ENCODE results near the gene RBMS3.

RBMS3 gene

DNA sequence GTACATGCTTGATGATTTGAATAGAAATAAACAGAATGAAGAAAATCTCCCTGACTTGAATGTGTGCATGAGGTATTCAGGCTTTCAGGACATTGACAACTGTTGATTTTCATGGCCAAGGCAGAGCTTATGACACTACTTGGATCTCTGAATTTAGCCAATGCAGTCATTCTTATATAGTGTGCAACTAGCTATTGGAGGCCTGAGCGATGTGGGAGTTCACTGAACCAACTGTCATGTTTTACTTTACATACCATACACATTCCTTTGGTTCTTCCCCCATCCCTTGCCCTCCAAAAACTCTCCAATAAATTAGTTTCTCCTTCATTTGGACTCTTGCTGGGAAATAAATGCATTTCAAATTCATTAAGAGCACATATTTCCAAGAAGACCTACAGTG lies 460.4 kb downstream of the RBMS3 start:
- no peak for DNase-seq (ENCODE audit: low spot score)

DNA sequence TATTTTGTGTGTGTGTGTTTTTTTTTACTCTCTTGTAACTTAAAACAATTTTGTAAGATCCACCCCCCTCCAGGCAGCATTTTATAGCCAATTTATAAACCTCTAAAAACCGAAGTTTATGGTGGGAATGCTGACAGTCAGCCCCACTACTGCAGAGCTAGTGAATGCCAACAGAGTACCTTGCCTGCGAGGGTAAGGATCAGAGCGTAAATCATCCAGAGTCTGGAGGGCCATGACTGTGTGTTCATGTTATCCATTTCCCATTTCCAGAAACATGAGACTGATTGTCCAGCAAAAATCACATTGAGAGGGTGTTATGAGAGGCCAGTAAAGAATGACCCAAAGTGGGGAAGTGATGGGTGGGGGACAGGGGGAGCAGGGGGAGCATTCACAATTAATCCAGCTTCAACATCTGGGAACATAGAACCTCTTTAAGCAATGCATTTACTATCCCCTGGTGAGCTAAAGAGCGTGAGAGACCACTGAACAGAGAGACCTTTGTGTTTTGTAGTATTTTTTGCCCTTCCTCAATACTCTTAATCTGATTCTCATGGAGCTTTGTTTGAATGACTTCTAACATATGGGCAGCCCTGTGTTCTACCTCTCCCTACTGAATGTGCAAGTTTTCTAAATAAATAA lies 464.5 kb downstream of the RBMS3 start:
- DNase-seq (ENCODE audit: low spot score): no peak

DNA sequence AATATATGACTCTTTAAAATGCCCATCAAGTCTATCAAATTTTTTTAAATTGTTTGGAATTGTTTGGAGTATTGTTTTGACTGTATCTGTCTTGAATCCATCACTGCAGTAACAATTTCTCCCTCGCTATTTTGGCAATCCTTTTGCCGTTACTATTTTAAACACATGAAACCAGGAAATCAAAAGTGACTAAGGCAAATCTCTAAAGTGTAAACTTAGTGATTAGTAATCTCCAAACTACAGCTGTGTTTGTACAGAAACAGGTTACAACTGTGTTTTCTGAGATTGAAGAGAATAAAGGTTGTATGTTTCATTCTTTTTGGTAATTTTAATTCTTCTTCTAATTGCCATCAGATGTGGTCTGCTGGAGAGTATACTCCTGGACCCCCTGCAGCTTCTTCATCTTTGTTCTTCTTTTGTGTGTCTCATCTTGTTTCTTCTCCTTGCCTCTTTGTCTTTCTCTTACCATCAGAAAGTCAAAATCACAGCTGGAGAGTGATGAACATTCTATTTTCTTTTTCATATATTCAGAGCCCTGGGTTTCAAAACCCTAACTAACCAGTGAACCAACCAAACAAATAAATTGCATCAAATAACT lies 465.4 kb downstream of the RBMS3 start:
- DNase-seq (ENCODE audit: low spot score): no peak

DNA sequence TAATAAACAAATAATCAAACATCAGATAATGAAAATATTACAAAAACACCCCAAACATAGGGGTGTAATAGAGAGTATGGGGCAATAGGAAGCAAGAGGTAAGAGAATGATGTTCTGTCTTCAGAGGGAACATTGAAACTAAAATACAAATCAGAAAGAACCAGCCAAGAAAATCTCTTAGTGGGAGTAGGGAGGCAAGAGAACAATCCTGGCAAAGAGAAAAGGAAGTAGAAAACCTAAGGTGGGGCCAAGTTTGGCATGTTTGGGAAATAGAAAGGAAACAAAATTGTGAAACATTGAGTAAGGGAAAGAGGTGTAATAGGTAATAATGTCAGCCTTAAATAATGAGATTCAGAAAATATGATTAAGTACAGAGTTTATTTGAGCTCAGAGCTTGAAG lies 467.1 kb downstream of the RBMS3 start:
- DNase-seq (ENCODE audit: low spot score): no peak

DNA sequence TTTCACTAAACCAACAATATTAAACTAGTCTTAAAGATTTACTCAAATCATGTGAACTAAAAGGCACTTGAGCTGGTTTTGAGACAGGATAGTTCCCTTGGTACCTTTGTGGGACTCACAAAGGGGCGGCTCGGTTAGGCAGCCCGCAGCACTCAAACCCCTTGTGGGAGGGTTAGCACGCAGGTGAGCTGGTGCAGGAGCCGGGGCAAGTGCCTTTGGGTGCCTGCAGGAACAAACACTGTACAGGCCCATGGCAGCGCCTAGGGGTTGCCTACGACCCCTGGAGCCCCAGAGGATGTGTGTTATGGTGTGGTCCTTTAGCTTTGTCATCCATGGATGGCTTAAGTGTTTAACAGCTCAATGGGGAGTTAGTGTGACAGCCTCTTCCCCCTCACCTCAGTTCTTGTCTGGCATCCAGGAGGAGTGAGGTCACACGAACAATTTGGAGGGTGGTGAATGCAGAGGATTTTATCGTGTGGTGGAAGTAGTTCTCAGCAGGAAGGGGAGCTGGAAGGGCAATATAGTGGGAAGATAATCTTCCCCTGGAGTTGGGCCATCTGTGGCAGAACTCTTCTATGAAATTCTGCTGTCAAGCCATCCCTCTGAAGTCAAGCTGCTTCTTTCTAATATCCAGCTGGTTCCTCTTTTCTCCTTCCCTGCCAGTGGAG lies 470.9 kb downstream of the RBMS3 start:
- DNase-seq (ENCODE audit: low spot score): no peak

DNA sequence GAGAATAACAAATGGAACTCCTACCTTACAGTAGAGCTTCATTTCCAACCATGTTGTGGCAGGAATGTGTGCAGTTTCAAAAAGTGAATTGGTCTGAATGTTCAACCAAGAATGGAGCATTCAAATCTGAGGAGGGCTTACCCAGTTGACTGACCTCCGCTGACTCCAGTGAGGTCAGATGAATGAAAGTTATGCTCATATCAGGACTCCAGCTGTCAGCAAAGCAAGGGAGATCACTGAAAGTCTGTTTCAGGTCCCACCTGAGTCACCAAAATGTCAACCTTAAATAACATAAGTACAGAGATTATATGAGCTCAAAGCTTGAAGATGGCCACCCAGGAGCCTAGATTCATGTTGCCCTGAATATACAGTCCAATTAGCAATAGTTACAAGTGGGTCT lies 473.5 kb downstream of the RBMS3 start:
- DNase-seq (ENCODE audit: low spot score): no peak

DNA sequence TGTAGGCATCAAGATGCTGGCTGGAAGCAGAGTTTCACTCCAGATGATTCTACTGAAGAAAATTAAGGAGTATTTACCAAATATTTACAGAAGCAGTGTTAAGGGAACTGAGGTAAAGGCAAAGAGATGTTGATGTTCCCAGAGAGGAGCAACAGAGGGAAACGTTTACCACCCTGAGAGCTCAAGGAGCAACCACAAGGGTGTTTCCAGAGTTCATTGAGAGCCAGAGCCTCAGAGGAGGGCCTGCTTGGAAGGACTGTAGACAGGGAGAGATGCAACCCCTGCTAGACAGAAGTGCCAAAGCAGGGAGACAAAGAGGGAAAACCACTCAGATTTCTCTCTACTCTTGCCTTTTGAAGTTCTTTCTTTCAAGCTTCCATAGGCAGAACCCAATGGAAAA lies 474.5 kb downstream of the RBMS3 start:
- no peak for DNase-seq (ENCODE audit: low spot score)

DNA sequence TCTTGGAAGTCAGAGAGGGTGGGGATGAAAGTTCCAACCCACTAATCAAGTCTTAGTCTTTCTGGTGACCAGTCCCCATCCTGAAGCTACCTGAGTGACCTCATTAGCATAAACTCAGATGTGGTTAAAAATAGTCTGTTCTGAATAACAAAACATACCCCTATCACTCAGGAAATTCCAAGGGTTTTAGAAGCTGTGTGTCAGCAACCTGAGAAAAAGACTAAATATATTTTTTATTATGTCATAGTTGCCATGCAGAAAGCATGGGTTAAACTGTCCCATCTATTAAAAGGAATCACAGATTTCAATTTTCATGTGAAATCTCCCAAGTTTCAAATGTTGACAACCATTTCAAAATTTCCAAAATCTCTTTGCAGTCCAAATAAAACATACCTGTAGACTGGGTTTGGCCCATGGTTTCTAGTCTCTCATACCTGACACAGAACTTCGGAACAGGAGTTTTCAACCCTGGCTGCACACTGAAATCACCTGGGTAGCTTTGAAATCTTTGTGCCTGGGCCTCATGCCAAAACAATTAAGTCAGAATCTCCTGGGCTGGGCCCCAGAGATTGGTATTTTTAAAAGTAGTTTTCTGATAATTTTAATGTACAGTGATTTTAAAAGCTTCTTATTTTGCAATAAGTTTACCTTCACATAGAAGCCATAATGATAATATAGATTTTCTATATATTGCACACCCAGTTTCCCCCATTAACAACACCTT lies 476.3 kb downstream of the RBMS3 start:
- DNase-seq (ENCODE audit: low spot score): no peak

DNA sequence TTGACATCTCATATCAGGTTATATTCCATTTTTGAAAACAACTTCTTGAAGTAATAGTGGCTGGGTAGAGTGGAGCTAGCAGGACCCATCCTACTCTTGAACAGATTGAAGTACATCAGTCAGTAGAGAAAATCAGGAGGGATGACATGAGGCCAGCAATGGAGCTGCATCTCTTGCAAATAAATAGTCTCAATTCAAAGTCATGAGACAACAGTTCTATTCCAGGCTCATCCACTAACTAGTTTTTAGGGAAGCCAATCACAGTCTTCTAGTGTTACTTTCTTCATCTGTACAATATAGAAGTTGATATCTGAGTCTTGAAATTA lies 477.2 kb downstream of the RBMS3 start:
- DNase-seq (ENCODE audit: low spot score): no peak

DNA sequence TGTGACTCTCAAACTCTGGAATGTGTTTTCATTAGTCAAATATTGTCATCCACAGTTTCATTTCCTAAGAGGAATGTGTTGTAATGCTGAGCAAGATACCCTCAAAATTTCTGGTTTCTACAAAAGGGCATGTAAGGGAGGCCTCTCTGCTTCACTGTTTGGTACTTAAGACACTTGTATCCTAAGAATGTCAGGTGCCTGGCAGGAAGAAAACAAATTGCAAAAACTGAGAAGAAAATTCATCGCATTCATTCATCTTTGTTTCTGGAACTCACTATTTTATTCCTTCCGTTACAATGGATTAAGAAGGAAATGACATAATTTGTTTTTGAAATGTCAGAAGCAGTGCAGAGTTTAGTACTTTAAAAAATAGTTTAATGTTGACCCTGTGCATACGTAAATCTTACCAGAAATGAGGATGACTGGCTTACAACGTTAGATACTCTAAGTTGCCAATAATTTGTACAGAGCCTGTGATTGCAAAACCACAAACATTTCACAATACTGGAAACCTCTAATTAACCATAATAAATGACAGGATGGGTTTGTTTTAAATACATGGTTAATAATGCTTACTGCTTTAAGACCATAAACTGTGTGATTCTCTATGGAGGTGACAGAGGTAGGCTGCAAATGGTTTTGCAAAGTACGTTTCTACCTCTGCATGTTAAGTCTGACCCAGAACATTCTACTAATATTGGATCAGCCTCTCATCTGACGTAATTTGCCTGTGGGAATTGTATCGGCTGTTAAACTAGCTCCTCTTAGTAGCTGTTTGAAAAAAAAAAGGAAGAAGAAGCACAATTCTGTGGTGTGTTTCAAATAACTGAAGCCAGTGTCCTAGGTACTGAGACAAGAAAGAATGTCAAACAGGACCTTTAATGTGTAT lies 477.8 kb downstream of the RBMS3 start:
- no peak for DNase-seq (ENCODE audit: low spot score)

DNA sequence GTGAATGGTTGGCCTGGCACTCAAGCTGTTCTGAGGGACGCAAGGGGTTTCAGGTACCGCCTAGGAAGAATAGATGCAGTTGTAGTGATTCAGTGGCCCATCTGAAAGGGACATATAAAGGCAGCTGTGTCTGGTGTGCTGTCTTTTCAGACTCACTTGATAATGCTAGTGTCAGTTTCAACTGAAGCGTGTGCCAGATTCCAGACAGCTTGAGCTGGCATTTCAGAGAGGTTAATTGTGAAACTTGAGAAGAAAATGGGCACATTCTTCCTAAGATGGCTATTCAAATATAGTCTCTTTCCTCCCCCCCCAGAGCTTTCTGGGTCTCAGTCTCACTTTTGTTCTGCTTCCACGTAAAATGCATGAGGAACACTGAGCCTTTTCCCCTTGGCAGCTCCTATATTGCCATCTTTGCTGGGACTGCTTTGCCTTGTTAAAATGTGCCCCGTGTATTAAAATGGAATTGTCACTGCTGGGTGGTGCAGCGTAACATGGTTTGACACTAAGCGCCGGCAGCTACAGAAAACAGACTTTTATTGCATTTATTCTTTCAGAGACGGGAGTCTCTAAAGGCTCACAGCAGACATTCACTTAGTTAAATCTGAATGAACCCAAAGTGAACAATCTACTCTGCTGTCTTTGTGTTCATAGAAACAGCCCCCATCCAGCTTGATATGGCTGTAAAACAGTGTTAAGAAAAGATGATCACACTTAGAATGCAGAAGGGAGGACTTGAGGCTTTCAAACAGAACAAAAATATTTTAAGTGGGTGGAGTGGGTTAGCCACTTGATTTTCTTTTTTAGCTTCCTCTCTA lies 478.7 kb downstream of the RBMS3 start:
- DNase-seq (ENCODE audit: low spot score): peak; percentile 19

DNA sequence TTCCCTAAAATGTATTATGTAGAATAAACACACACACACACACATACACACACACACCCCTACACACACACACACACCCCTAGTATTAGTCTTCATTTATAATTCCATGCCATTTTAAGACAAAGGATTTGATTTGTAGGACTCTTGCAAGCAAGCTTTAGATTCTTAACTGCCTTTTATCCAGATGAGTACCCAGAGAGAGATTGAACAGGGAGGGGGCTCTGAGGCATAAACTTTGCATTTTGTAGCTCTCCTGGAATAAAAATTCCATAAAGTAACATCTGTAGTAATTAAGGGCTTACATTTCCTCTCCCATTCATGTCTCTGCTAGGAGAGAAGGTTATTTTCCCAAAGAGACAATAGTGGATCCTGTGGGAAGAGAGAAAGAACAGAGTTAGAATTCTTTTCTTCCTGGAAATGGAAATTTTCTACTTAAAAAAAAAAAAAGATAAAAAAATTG lies 479.4 kb downstream of the RBMS3 start:
- DNase-seq (ENCODE audit: low spot score): no peak

DNA sequence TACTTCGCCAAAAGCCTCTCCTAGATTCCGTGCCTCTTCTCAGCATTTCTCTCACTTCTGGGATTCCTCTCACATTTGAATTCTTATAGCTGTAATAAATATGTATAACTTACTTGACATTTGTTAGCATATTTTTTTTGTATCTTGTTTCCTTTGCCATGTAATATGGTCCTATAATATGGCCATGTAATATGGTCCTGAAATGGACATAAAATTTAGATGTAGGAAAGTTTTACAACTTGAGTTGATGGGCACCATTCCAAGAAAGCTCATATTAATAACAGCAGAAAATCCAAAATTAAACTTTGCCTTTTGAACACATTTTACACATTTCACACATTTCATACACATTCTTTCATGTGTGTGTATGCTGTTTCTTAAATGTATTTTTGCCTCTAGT lies 480.6 kb downstream of the RBMS3 start:
- DNase-seq (ENCODE audit: low spot score): no peak

DNA sequence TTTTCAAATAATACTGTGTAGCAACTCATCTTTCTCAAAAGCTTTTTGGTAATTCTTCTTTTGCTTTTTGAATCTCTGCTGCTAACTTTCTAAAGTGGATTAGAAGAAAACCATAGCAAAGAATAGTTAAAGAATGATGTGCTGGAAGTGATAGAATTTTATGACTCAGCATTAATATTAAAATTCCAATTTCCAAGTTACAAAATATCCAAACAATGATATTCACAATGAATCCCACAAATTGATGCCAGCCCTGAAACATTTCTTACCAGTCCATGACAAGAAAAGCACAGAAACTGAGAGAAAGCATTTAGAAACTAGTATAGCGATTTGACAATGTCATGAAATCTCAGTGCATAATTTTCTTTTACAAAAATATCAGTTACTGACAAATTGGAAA lies 482.2 kb downstream of the RBMS3 start:
- no peak for DNase-seq (ENCODE audit: low spot score)

DNA sequence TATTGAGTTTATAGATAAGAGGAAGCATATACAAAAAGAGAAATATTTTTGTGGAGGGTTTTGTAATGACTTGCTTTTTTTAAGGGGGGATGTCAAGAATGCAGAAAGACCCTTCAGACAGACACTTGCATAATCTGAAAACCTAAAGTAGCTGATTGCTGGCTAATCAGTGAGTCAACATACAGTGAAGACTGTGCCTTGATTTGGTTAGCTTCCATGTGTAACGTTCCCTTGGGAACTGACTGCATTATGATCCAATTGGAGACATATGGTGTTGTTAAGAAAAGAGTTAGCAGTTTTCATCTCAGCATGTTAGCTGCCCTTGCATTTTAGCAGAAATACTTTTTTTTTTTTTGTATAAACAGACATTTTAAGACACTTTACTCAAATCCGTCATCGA lies 483.2 kb downstream of the RBMS3 start:
- DNase-seq (ENCODE audit: low spot score): no peak

DNA sequence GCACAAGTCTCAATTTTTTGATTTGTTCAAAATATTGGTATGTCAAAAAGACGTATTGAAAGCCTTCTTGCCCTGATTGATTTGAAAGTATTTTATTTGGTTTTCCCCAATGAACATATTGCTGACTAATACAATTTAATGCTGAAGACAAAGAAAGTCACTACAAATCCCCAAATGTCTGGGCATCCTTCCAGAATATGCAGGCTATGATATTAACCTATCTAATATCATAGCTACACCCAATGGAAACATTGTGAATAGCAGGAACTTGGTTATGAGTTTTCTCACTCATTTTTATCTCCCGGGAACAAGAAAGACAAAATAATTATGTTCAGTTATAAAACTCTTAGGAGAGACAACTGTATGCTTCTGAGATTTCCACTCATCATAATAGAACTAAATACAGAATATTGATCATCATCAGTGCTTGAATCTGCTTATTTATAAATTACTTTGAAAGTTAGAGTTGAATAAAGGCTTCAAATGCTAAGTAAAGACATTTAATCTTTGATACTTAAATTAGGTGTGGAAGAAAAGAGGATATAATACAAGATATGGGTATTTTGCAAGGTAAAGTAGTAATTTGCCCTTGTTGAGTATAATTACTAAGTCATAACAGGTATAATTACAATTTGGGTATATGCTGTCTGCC lies 483.9 kb downstream of the RBMS3 start:
- DNase-seq (ENCODE audit: low spot score): peak; percentile 54

DNA sequence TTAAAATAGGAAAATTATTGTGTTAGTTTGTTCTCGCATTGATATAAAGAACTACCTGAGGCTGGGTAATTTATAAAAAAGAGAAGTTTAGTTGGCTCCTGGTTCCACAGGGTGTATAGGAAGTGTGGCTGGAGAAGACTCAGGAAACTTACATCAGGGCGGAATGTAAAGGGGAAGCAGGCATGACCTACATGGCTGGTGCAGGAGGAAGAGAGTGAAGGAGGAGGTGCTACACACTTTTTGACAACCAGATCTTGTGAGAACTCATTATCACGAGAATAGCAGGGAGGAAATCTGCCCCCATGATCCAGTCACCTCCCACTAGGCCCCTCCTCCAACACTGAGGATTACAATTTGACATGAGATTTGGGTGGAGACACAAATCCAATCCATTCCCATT lies 490.7 kb downstream of the RBMS3 start:
- no peak for DNase-seq (ENCODE audit: low spot score)

DNA sequence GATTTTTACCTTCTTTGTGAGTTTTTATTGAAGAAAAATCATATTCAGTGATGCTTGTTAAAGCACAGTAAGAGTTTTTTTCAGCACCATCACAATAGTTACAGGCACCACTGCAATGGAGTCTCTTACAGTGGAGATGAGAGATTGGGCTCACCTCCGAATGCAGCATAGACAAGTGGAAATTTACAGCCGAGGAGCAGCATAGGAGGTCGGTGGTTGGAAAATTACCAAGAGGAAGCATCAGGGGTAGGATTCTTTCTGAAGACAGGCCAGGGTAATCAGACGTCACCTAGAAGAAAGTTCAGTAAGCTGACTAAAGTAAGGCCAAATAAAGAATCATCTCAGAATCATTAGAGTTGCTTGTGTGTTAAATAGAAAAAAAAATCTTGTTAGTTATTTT lies 491.6 kb downstream of the RBMS3 start:
- peak; percentile 20 for DNase-seq (ENCODE audit: low spot score)

DNA sequence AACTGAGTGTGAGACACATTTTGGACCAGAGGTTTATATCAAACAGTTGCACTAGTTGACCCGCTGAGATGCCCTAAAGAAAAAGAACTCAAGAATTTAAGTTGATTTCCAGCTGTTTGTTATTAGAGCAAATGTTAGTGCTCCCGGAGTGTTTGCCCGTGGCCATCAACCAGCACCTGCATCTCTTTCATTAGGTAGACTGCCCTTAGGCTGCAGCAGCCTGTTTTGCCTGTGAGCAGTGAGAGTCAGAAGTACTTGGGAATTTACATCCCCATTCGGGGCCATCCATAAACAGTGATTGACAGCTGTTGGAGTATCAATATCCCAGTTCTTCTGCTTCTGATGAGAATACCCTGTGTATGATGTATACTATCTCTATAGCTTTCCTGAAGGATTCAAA lies 492.6 kb downstream of the RBMS3 start:
- DNase-seq (ENCODE audit: low spot score): no peak

DNA sequence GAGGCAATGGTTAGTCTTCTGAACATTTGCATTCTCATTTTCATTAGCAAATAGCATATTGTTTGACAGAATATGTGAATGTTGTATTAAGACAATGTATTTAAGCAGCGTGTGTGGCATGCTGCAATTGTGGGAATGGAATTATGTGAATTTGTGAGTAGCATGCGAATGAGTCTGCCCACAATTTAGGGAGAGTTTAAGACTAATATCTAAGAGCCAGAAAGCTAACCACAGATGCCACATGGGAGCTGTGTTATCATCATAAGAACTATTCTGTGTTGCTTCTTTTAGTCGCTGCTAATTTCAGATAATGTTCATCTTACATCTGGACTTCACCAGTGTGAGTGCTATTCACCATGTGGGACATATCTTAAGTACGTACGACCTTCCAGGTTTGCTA lies 494.5 kb downstream of the RBMS3 start:
- DNase-seq (ENCODE audit: low spot score): no peak

DNA sequence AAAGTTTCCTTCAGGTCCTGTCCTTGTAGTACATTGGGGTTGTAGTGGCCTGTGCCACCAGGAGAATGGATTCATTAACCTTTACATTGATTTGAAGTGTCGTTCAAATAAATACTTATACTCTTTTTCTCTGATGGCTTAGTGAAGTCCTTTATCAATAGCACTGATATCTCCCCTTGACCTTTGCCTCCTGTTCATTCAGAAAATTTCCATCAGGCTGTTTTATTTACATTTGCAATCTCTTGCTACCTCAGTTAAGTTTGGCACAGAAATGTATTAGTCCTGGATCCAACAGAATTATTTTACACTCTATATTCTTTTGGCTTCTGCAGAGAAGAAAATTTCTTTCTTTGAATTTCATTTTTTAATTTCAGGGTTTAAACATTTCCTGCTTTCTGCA lies 497.0 kb downstream of the RBMS3 start:
- no peak for DNase-seq (ENCODE audit: low spot score)
